Fibroblast of skin of left biceps (primary cell): ENCODE measurements around the gene ZNF205.

ENCODE experiments used
- DNase-seq, 2 experiments: peaks; one replicate each; pipeline ENCODE4 v3.0.0-alpha.2; 2013; ENCODE audit warnings: low read depth in 2 of 2

The ZNF205 gene

DNA sequence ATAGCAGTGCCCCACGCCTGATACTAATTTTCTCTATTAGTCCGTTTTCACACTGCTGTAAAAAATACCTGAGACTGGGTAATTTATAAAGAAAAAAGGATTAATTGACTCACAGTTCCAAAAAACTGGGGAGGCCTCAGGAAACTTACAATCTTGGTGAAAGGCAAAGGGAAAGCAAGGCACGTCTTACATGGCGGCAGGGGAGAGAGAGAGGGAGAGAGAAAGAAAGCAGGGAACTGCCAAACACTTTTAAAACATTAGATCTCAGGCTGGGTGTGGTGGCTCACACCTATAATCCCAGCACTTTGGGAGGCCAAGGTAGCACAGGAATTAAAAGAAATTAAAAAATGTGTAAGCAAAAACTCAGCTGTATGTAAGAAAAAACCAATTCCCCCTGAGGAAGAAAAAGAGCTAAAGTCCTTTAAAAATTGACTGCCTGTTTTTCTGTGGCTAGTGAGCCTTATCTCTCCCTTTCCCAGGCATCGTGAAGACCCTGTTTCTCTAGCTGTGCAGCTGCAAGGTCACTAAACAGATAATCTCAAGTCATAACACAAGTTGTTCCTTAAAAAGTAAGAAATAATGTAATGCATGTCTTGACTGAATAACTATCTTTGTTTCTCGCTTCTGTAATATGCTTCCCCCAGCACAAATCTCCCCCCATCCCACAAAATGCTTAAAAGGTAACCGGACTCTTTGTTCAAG, 27.3 kb upstream of the ZNF205 start:
- no peak for DNase-seq

DNA sequence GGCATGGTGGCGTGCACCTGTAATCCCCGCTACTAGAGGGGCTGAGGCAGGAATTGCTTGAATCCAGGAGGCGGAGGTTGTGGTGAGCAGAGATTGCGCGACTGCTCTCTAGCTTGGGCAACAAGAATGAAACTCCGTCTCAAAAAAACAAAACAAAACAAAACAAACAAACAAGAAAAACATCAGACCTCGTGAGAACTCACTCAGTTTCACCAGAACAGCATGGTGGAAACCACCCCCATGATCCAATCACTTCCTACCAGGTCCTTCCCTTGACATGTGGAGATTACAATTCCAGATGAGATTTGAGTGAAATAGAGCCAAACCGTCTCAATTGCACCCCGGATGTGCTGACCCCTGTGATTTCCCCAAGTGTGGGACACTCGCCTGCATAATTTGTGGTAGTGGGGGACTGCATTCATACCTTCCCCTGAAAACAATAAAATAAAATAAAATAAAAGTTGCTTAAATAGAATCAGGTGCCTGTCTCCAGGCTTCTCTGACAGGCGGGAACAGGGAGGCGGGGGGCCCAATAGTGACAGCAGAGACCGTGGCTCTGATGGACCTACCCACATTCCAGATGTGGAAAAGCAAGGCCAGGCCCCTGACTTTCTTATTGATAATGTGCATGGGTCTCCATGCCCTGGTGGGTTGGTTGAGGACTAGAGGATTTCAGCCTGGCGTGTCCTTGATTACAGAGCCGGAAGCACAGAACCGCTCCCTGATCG, 26.4 kb upstream of the ZNF205 start:
- no peak for DNase-seq

DNA sequence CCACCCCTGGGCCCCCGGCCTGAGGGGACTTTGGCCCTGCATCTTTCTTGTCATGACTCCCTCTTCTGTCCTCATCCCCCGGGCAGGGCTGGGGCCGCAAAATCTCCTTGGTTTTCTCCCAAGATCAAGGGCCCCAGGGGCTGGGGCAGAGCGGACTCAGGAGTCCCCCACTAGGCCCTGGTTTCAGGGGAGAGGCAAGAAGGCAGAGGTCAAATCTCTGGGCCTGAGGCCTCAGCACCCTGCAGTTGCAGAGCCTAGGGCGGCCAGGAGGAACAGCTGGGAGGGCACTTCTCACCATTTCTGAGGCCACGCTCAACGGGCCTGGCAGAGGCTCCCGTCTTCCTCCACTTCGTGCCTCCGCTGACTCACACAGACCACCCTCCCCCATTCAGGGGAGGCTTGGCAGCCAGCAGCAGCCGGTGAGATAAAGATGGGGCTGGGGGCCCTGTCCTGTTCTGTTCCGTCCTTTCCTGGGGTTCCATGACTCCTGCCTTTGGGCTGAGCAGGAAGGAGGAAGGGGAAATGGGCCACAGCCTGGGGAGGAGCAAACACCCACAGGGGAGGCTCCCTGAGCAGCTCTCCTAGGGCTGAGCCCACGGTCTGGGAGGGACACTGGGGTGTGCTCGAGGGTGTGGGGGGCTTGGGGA, 25.7 kb upstream of the ZNF205 start:
- DNase-seq: no peak

DNA sequence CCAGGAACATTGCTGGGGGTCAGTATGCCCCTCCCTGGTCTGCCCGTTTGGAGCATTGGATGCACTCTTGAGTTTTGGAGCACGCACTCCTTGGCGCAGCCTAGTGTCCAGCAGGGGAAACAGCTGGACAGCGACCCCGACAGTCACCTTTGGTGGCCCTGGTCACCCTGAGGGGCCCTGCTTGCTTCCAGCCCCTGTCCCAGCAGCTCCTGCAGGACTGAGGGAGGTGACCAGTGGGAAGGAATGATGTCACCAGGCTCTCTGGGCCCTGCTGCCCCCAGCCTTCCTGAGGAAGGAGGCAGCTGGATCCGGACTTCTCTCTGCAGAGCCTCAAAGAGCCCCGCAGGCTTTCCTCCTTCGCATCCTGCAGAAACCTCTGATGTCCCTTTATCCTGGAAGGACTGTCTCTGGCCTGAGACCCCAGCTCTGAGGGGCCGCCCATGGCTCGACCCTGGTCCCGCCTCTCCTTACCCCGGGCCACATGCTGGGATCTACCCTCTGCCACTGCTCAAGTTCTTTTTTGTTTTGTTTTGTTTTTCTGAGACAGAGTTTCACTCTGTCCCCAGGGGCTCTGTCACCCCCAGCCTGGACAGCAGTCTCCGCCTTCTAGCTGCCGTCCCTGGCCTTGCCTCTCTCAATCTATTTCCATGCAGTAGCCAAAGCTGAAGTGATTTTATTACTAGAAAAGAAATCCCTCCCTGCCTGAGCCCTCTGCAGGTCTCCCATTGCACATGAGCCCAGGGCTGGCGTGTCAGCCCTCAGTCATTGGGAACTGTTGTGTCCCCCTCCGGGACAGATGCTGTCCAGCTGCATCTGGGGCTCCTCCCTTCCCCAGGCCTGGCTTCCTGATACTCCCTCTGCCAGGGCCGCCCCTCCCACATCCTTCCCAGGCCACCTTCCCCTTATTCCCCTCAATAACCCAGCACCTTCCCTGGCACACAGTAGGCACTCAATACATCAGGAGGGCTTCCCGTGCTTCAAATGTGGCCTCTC, 24.8 kb upstream of the ZNF205 start:
- no peak for DNase-seq

DNA sequence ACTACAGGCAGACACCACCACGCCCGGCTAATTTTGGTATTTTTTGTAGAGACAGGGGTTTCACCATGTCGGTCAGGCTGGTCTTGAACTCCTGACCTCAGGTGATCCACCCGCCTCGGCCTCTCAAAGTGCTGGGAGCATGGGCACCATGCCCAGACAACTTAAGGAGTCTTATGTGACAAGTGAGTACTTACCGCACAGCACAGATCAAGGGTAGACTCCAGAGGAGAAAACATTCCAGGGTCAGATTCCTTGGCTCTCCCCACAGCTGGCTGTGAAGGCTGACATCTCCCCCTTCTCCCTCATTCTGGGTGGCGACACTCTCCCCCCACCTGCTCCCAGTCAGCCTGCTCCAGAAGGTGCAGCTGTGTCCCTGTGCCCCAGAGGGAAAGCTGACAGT, 23.9 kb upstream of the ZNF205 start:
- no peak for DNase-seq

DNA sequence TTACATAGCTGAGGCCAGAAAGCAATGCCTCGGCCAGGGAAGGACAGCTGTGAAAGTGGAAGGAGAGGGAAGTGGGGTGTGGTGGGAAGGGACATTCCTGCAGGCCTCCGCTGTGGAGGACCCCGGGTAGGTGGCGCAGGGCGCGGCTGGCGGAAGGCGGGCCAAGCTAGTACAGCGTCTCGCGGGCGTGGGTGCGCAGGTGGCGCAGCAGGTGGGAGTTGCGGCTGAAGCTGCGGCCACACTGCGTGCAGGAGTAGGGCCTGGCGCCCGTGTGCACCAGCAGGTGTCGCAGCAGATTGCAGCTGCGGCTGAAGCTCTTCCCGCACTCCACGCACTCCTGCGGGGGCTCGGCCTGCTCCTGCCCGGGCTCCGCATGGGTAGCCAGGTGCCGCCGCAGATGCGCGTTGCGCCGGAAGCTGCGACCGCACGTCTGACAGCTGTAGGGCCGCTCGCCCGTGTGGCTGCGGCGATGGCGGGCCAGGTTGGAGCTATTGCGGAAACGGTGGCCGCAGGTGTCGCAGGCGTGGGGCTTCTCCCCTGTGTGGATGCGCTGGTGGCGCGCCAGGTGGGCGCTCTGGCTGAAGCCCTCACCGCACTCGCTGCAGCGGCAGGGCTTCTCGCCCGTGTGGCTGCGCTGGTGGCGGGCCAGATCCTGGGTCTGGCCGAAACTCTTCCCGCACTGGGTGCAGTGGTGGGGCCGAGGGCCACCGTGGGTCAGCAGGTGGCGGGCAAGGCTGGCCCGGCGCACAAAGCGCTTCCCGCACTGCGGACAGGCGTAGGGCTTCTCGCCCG, 23.3 kb upstream of the ZNF205 start:
- no peak for DNase-seq

DNA sequence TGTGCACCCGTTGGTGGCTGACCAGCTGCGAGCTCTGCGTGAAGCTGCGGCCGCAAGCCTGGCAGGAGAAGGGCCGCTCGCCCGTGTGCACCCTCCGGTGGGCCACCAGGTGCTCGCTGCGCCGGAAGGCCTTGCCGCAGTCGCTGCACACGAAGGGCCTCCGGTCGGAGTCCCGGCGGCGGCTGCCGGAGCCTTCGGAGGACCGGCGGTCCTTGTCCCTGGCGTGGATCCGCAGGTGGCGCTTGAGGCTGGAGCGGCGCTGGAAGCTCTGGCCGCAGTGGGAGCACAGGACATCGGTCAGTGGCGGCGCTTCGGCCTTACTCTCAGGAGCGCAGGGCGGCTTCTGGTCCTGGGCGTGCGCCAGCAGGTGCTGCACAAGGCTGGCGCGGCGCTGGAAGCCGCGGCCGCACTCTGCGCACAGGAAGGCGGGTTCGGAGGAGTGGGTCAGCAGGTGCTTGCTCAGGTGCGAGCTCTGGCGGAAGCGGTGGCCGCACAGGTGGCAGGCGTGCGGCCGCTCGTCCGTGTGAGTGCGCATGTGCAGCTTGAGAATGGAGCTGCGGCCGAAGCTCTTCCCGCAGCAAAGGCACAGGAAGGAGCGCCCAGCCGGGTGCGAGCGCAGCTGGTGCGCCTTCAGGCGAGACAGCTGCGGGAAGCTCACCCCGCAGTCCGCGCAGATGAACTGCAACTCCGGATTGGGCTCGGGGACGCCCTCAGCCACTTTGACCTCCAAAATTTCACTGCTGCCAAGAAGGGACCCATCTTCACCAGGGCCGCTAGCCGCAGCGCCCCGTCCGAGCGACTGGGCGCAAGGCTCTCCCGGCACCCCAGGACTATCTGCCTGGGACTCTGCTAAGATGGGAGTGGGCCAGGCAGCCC, 22.4 kb upstream of the ZNF205 start:
- DNase-seq: no peak

DNA sequence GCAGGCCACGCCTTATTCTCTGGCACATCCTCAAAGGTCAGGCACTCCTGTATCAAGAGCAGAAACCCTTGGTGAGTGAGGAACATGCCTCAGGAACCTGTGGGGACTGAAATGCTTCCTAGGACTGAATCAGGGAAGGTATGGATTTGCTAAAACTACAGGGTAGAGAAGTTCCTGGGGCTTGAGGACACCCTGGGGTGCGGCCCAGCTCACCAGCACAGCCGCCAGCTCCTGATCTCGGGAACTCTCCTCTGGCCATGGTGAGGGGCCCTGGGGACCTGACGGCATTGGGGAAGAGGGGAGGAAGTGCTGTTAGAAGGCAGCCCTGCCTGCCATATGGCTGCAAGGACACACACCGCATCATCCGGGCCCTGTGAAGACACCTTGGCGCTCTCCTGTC, 20.8 kb upstream of the ZNF205 start:
- DNase-seq: no peak

DNA sequence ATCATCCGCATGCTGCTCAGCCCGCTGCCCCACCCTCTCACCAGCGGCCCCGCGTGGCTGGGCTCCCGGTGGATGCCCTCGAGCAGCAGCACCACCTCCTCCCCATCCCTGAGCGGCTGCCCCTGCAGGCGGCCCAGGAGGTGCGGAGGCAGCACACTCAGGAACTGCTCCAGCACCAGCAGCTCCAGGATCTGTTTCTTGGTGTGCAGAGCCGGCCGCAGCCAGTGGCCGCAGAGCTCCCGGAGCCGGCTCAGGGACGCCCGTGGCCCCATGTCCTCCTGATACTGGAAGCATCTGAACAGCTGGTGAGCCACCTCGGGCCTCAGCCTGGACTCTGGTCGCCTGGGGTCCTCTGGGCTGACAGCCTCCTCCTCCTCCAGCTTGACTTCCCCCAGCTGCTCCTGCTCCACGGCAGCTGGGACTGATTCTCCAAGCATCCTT, 19.9 kb upstream of the ZNF205 start:
- DNase-seq: no peak

DNA sequence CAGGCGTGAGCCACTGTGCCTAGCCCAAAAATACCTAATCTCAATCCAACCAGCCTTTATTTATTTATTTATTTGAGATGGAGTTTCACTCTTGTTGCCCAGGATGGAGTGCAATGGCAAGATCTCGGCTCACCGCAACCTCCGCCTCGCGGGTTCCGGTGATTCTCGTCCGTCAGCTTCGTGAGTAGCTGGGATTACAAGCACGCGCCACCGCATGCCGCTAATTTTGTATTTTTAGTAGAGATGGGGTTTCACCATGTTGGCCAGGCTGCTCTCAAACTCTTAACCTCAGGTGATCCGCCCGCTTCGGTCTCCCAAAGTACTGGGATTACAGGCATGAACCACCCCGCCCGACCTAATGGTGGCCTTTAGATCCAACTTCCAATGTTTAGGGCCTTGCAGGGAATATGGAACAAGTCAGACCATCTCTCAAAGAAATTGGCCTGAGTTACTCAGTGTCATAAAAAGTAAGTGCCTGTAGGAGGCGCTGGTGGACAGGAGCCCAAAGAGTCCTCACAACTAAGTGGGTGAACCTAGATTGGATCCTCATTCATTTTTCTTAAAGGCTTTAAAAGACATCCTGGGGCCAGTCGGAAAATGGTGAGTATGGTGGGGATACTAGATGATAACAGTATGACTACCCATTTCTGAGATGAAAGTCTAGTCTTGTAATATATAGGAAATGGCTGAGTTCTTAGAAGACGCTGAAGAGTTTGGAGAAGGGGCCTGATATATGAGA, 17.9 kb upstream of the ZNF205 start:
- no peak for DNase-seq

DNA sequence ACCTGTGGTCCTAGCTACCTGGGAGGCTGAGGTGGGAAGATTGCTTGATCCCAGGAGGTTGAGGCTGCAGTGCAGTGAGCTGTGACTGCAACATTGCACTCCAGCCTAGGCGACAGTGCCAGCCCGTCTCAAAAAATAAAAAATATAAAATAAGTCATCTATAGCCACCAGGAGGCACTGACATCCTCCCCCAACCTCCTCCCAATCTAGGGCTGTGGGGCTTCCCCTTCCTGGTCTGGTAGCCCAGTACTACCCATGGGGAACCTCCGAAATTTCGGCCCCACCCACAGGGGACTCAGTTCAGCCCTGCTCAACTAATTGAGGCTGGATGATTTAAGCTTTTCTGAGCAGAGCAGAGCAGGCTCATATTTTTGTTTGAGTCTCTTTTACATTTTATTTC, 16.5 kb upstream of the ZNF205 start:
- DNase-seq: no peak

DNA sequence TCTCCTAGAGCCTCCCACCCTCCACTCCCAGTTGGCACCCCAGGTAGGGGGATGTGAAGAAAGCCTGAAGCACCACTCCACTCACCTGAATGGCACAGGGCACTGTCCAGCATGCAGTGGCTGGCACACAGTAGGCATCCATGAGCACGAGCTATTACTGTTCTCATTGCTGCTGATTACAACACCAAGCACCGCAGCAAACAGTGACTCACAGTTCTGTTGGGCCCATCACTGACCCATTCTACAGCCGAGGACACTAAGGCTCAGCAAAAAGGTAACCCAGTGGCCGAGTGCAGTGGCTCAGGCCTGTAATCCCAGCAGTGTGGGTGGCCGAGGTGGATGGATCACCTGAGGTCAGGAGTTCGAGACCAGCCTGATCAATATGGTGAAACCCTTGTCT, 16.0 kb upstream of the ZNF205 start:
- no peak for DNase-seq

DNA sequence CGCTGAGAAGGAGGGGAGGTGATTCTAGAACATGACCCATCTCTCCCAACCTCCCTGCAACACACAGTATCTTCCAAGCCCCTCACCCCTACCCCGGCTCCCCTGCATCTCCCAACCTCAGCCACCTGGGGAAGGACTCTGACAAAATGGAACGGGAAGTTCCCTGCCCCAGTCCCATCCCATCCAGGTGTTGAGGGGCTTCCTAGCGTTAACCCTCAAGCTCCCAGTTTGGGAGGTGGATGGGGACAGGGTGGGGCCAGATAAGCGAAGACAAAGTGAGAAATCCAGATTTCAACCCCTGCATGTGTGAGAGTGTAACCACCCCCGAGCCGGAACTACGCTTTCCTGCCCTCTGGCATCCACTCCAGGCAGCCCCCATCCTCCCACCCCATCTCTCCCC, 15.1 kb upstream of the ZNF205 start:
- no peak for DNase-seq

DNA sequence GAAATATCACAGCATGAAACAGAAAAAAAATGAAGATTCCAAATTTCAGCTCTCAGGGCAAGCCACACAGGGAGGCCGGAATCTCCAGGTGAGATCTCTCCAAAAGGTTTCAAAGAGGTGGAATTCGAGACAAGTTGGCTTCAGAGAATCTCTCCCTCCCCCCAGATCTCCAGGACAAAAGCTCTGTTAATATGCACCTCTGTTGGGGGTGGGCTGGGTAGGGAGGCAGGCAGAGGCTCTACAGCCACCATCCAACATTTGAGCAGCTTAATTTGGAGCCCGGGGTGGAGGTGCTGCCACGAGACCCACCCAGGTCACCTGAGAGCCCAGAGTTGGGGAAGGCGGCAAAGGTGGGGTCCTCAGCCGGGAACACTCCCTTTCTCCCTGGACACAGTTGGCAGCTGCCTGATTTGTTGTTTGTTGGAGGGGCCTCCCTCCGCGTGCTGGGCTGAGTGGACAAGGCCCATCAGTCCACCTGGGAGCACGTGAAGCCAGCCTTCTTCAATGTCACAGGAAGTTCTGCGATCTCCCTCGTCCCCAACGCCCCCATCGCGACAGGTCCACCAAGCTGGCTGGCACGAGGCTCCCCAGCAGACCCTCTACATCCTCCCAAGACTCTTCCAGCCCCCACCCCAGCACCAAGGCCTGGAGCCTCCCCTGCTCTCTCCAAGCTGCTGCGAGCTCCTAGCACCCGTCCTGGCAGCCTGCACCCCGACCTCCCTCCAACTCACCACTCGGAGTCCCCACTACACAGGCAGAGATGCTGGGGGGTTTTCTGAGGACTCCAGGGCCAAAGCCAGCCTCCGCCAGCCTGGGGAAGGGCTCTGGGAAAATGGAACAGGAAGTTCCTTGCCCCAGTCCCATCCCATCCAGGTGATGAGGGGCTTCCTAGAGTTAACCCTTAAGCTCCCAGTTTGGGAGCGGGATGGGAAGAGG, 13.7 kb upstream of the ZNF205 start, which contains the start of gene ZSCAN10:
TSS of gene ZSCAN10 (minus strand) at position 836 of the 936 bp plus-strand sequence. CDS start 6,357 bp downstream, outside the sequence.
- DNase-seq: no peak

DNA sequence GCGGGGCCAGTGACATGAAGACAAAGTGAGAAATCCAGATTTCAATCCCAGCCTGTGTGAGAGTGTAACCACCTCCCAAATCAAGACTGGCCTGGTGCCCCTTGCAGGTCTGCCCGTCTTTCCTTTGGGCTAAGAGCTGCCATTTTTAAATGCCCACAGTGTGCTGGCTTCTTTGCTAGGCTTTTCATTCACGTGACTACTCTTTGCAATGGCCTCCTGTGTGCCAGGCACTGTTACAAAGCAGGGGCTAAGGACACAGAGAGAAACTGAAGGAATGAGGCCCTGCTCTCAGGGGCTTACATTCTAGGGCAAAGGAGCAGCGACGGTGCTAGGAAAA, 13.0 kb upstream of the ZNF205 start:
- DNase-seq: no peak

DNA sequence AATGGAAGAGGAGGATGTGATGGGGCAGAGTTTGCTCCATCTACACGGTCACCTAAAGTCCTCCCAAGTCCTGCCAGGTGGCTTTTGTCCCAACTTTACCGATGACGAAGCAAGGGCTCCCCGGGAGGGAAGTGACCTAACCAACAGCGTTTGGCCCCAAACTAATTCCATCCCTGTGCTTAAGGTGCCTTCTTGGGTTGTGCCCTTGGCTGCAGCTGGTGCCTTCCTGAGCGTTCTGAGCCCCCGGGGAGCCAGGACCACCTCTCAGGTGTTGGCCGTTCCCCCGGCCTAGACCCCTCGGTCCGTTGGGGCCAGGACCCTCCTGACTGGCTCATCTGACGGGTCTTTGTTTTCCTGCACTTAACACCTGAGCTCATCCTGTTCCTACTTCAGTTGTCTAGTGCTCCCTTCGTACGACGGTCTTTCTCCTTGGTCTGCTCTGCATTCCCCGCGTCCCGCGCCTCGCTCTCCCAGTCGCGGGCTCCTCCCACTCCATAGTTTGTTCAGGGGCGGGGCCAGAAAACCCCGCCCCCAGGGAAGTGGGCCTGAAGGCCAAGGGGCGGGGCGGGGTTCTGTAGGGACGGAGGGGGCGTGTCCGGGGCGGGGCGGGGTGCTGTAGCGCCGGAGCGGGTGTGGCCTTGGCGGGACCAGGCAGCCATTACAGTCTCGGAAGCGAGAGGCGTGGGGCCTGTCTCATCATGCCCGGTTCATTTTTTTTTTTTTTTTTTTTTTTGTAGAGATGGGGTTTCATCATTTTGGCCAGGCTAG, 12.5 kb upstream of the ZNF205 start:
- peak; percentile 65 to 66 for DNase-seq
